ENCODE data around the gene ATOSB.

Gene ATOSB

DNA sequence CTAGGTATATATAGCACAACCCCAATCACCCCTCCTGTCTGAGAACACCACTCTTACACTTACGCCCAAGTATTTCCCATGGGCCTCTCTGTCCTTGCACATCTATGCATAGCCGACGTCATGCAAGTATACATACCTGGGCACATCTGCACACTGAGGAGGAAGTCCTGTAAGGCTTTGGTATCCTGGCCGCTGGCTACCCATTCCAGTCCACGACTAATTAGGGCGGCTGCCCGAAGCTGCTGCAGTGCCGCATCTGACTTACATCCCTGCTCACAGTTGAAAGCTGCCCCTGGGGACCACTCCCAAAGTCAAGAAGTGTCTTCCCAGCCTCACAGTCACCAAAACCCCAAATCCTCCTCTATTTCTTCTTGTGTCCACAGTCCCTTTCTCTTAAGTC, 40.9 kb downstream of the ATOSB start:
- Histone ChIP-seq H3K4me3 (ENCODE audit: low read depth, low read length) (no peak overlapping the region), H3K27ac (no peak overlapping the region), H3K9me3 (ENCODE audit: severe bottlenecking) (no peaks in the 10 kb centered on the region), H3K27me3 (ENCODE audit: insufficient read depth, low read depth, severe bottlenecking) (no peaks in the 10 kb centered on the region), H3K36me3 (peaks cover 71% of the 10 kb centered on the region)
- DNase-seq = no peak
- TF ChIP-seq, protein P1, sequence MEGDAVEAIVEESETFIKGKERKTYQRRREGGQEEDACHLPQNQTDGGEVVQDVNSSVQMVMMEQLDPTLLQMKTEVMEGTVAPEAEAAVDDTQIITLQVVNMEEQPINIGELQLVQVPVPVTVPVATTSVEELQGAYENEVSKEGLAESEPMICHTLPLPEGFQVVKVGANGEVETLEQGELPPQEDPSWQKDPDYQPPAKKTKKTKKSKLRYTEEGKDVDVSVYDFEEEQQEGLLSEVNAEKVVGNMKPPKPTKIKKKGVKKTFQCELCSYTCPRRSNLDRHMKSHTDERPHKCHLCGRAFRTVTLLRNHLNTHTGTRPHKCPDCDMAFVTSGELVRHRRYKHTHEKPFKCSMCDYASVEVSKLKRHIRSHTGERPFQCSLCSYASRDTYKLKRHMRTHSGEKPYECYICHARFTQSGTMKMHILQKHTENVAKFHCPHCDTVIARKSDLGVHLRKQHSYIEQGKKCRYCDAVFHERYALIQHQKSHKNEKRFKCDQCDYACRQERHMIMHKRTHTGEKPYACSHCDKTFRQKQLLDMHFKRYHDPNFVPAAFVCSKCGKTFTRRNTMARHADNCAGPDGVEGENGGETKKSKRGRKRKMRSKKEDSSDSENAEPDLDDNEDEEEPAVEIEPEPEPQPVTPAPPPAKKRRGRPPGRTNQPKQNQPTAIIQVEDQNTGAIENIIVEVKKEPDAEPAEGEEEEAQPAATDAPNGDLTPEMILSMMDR (IDR thresholded peaks at IDR 0.05; ENCODE audit: low read depth, low read length) = no peak

DNA sequence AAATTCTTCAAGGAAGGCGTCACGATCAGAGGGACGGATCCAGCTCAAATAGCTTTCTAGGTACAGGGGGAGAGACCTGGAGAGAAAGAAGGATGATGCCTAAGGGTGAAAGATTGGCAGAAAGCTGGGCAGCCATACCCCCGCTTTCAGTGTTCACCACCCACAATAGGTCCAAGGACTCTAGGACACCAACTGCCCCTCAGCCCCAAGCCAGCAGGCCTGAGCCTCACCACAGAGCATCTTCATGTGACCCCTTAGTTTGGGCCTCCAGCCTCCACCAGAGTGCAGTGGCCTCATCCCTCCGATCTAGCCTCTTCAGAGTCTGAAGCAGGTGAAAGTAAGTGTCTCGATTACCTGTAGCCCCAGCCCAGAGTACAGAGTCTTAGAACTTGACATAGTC, 41.5 kb downstream of the ATOSB start:
- H3K4me3 ChIP-seq (ENCODE audit: low read depth, low read length) = no peak overlapping the region
- TF ChIP-seq, protein P1 (IDR thresholded peaks at IDR 0.05; ENCODE audit: low read depth, low read length) = no peak
- no peak overlapping the region for H3K27ac ChIP-seq
- H3K9me3 ChIP-seq (ENCODE audit: severe bottlenecking) = no peaks in the 10 kb centered on the region
- DNase-seq = no peak
- peaks cover 76% of the 10 kb centered on the region for H3K36me3 ChIP-seq
- H3K27me3 ChIP-seq (ENCODE audit: insufficient read depth, low read depth, severe bottlenecking) = no peaks in the 10 kb centered on the region

DNA sequence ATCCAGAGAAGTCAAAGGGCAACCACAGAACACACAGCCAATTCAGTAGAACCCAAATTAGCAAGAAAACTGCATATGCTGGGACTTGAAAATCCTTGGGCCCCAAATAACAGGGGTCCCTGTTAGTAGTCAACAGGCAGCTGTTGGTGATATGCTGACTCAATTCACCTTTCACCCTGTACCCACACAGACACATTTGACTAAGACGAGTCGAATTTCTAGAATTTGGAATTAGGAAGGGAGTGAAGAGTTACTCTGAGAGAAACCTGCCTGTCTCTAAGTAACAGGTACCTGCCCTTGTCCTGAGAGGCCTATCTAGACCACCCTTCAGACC, 42.4 kb downstream of the ATOSB start:
- peak overlapping the region; percentile 80 for H3K27ac ChIP-seq
- H3K27me3 ChIP-seq (ENCODE audit: insufficient read depth, low read depth, severe bottlenecking) = no peaks in the 10 kb centered on the region
- H3K36me3 ChIP-seq = peaks cover 80% of the 10 kb centered on the region
- no peaks in the 10 kb centered on the region for H3K9me3 ChIP-seq (ENCODE audit: severe bottlenecking)
- no peak for DNase-seq
- TF ChIP-seq, protein P1 (IDR thresholded peaks at IDR 0.05; ENCODE audit: low read depth, low read length) = no peak
- no peak overlapping the region for H3K4me3 ChIP-seq (ENCODE audit: low read depth, low read length)

GRCh38 chr9:35072461-35073278, 43.0 kb downstream of the ATOSB start, which contains the start of gene VCP:
Gene VCP (minus strand): TSS chr9:35072625. CDS start chr9:35072353, 272 bp downstream.
- peak within 1 kb of the TSS; percentile 97 for H3K27ac ChIP-seq
- no peaks in the 10 kb centered on the region for H3K27me3 ChIP-seq (ENCODE audit: insufficient read depth, low read depth, severe bottlenecking)
- H3K9me3 ChIP-seq (ENCODE audit: severe bottlenecking) = no peaks in the 10 kb centered on the region
- peak; percentile 99 for DNase-seq
- TF ChIP-seq, protein P1 (IDR thresholded peaks at IDR 0.05; ENCODE audit: low read depth, low read length) = peak; percentile 16; the same call in 1 of the 2 replicates
- H3K4me3 ChIP-seq (ENCODE audit: low read depth, low read length) = peak within 1 kb of the TSS; percentile 93
- peaks cover 80% of the 10 kb centered on the region for H3K36me3 ChIP-seq

- Histone ChIP-seq H3K27me3 (ENCODE audit: insufficient read depth, low read depth, severe bottlenecking) (no peaks in the 10 kb centered on the region), H3K36me3 (peaks cover 80% of the 10 kb centered on the region), H3K9me3 (ENCODE audit: severe bottlenecking) (no peaks in the 10 kb centered on the region), H3K4me3 (ENCODE audit: low read depth, low read length) (peak overlapping the region; percentile 93), H3K27ac (peak overlapping the region; percentile 97)
- TF ChIP-seq, protein P1 (IDR thresholded peaks at IDR 0.05; ENCODE audit: low read depth, low read length) = peak; percentile 62
- peak; percentile 84 for DNase-seq
Observed at GRCh38 chr9:35071814-35072460, 43.7 kb downstream of the ATOSB start.
